Kidney epithelial cell (primary cell): ENCODE data around the gene TTLL1. TPM values are rescaled to one million over a fixed set of nuclear protein-coding genes. Genes with fewer than 3 reads are reported as not detected.

ENCODE experiments used
- DNase-seq: peaks from one replicate; pipeline ENCODE4 v3.0.0-alpha.2; 2010; ENCODE audit warnings: low read depth
- H3K27me3 ChIP-seq: 2 replicates; pipeline ENCODE4 v1.6.0; 2011; ENCODE audit warnings: low read length; ENCODE audit not compliant: control insufficient read depth, insufficient read depth
- H3K36me3 ChIP-seq: 2 replicates; pipeline ENCODE4 v1.5.1; 2011; ENCODE audit warnings: low read length; ENCODE audit not compliant: control insufficient read depth, insufficient read depth
- H3K4me3 ChIP-seq: 2 replicates; pipeline ENCODE4 v1.5.1; 2011; ENCODE audit warnings: low read depth, mild to moderate bottlenecking, control low read depth, low read length
- CTCF ChIP-seq: IDR thresholded peaks from 2 replicates; pipeline ENCODE4 v1.5.1; 2011; ENCODE audit warnings: mild to moderate bottlenecking, moderate library complexity, low read length, control low read depth, inconsistent platforms; ENCODE audit not compliant: insufficient read depth, poor library complexity, severe bottlenecking
- total RNA-seq: library from RNA; depleted of rRNA; stranded (reverse); fragments of >200 nt; gene quantifications from 2 replicates; pipeline ENCODE4 v1.2.3, GENCODE V29; 2015

The TTLL1 gene
- total RNA-seq, 1 donor from 2014 or later = 14.8 TPM

GRCh38 chr22:43008509-43008908 is 80.7 kb downstream of the TTLL1 start:
- no peaks in the 10 kb centered on the region for H3K36me3 ChIP-seq
- DNase-seq = no peak
- TF ChIP-seq CTCF = no peak
- no peaks in the 10 kb centered on the region for H3K27me3 ChIP-seq
- no peak overlapping the region for H3K4me3 ChIP-seq

GRCh38 chr22:43007519-43008102 is 81.6 kb downstream of the TTLL1 start:
- Histone ChIP-seq H3K27me3 (no peaks in the 10 kb centered on the region), H3K4me3 (no peak overlapping the region), H3K36me3 (no peaks in the 10 kb centered on the region)
- no peak for DNase-seq
- TF ChIP-seq CTCF = no peak

DNA sequence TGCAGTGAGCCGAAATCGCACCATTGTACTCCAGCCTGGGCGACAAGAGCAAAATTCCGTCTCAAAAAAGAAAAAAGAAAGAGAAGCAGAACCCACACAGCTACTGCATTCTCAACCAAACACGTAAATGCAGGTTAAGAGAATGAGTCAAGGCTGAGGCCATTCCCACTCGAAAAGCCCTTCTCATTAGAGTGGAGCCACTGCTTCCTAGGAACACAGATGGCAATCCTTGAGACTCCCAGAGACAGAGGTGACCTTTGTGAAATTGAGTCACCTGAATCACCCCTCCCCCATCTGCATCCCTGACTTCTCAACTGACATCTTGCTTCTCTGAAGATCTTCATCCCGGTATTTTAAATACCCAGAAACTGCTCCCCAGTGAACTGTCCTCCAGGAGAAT is 82.4 kb downstream of the TTLL1 start:
- no peak overlapping the region for H3K4me3 ChIP-seq
- H3K36me3 ChIP-seq = no peaks in the 10 kb centered on the region
- no peak for TF ChIP-seq CTCF
- no peak for DNase-seq
- no peaks in the 10 kb centered on the region for H3K27me3 ChIP-seq

DNA sequence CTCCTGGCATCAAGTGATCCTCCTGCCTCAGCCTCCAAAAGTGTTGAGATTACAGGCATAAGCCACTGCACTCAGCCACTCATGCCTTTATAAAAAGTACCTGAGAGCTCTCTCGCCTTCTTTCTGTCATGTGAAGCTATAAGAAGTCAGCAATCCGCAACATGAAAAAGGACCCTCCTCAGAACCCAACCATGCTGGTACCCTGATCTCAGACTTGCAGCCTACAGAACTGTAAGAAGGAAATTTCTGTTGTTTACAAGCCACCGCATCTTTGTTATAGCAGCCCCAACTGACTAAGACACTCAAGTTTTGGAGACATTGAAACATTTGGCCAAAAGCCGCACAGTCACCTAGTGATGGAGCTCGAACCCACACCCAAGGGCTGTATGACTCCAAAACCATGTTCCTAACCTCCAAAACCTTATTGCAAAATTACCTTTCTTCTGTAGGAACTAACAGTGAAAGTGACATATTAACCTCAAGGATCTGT is 83.1 kb downstream of the TTLL1 start:
- Histone ChIP-seq H3K4me3 (no peak overlapping the region), H3K36me3 (no peaks in the 10 kb centered on the region), H3K27me3 (no peaks in the 10 kb centered on the region)
- no peak for TF ChIP-seq CTCF
- no peak for DNase-seq

GRCh38 chr22:43005106-43005505 is 84.1 kb downstream of the TTLL1 start:
- no peak for TF ChIP-seq CTCF
- Histone ChIP-seq H3K4me3 (no peak overlapping the region), H3K27me3 (no peaks in the 10 kb centered on the region), H3K36me3 (no peaks in the 10 kb centered on the region)
- DNase-seq = no peak
